GM12801 (cell line): ENCODE measurements around the gene DNAH9.

Experiments
- TF ChIP-seq, protein P1 (sequence below): IDR thresholded peaks from one replicate; pipeline ENCODE4 v1.5.1; 2011; ENCODE audit warnings: control low read depth; ENCODE audit not compliant: insufficient read length; ENCODE audit errors: extremely low read depth

DNAH9 gene

DNA sequence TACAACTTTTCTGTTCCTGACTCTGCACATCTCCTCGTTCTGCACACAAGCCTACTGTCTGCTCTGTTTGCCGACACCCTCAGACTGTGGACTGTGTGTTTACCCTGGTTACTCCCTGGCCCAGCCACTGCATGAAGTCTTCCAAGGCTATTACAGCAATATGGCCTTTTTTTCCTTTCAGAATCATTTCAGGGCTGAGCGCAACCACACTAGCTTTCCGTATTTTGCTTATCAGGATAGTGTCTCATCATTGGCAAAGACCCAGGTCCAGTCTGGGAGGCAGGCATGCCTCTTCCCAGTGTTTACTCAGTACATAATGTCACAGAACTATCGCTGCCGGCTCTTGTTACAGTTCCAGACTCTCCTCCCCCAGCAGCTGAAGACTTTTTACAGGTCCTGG is 10.1 kb downstream of the DNAH9 start:
- TF ChIP-seq, protein P1, sequence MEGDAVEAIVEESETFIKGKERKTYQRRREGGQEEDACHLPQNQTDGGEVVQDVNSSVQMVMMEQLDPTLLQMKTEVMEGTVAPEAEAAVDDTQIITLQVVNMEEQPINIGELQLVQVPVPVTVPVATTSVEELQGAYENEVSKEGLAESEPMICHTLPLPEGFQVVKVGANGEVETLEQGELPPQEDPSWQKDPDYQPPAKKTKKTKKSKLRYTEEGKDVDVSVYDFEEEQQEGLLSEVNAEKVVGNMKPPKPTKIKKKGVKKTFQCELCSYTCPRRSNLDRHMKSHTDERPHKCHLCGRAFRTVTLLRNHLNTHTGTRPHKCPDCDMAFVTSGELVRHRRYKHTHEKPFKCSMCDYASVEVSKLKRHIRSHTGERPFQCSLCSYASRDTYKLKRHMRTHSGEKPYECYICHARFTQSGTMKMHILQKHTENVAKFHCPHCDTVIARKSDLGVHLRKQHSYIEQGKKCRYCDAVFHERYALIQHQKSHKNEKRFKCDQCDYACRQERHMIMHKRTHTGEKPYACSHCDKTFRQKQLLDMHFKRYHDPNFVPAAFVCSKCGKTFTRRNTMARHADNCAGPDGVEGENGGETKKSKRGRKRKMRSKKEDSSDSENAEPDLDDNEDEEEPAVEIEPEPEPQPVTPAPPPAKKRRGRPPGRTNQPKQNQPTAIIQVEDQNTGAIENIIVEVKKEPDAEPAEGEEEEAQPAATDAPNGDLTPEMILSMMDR, result no peak

DNA sequence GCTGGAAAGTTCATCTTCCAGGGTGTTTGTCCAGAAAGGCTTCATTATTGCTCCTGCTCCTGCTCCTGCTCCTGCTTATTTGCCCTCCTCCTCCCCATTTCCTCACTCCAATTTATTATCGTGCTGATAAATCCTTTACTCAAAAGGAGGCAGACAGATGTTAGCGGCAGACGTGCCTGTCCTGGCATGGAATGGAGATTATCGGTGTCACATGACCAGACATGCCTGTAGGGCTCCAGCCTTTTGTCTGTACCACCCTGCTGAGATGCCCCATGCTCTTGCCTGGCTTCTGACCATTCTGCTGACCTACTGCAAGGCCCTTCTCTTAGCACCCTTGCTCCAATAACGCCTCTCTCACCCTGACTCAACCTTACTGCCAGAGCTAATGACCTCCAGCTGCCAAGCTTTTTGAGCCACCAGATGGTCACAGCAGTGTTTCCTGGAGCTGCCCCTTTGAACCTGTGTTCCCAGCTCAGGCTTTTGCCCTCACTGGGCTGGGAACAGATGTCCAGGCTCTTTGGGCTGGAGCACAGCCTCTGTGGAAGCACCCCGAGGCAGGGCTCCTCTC is 12.8 kb downstream of the DNAH9 start:
- TF ChIP-seq, protein P1, result no peak

DNA sequence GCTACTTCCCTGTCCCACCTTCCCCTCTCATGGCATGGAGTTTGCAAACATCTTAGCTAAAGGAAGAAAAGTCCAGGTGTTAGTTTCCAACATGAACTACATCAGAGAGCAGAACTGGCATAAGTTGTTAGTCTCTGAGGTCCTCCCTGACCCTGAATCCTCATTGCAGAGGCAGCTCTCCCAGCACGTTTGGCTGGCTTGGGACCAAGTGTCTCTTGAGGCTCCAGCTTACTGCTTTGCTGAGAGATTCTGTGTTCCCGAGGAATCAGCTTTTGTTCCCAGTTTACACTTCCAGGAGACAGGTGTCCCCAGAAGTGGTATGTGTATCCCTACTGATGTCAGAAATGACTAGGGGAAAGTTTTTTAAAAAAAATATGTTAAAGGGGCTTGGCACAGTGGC is 14.7 kb downstream of the DNAH9 start:
- TF ChIP-seq, protein P1, result no peak

DNA sequence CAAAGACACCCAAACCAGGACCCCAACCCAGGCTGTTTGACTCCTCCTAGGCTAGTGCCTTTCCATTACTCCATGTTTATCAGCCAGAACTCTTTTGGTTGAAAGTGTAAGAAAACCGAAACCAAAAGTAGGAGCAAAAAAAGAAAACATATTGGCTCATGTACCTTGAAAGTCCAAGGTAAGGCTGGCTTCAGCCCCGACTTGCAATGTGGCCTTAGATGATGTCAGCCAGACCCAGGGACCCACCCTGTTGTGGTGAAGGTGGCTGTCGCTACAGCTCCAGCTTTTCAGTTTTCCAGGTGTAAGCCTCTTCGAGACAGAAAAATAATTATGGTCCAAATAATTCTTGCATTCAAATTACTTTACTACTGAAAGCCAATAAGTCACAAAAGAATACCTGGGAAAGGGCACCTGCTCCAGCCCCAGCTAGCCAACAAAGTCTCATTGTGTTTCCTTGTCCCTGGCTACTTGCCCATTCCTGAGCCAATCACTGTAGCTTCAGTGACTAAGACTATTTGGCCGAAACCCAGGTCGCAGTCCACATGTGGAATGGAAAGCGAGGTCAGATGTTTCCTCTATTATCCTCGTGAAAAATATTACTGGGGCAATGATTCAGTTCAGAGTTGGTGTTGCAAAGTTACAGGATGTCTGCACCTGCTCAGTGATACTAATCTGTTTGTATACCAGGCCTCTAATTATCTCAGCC is 20.7 kb downstream of the DNAH9 start:
- TF ChIP-seq, protein P1, result no peak

DNA sequence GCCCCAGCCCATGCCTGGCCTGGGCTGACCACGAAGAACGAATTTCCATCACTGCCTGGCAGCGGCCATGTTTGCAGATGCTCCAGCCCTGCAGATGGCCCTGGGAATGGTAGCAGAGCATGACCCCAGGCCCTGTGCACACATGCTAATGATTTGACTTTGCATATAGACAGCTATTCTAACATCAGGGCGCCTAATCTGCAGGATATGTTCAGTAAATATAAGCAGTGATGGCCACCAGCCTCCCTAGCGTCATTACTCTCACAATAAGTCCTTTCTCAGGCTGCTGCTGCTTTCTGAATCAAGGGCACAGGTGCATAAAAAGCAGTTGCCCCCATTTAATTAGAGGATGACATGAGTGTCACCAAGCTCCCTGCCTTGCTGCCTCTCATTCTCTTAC is 24.2 kb downstream of the DNAH9 start:
- TF ChIP-seq, protein P1, result no peak

DNA sequence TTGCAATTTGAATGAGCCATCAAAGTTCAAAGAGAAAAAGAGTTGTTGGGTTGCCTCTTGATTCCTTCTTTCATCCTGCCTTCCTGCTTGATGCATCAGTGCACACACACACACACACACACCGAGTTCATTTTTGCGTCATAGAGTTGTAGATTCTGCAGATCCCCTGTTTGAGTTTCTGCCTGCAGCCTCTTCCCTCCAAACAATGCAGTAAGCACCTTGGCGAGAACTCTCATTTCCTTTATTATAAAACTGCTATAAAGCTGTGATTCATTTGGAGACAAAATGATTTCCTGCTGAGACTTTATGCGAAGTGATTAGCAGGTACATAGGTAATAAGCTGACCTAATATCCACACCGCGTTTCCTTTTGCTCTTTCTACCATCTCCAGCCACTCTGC is 26.7 kb downstream of the DNAH9 start:
- TF ChIP-seq, protein P1, result no peak

DNA sequence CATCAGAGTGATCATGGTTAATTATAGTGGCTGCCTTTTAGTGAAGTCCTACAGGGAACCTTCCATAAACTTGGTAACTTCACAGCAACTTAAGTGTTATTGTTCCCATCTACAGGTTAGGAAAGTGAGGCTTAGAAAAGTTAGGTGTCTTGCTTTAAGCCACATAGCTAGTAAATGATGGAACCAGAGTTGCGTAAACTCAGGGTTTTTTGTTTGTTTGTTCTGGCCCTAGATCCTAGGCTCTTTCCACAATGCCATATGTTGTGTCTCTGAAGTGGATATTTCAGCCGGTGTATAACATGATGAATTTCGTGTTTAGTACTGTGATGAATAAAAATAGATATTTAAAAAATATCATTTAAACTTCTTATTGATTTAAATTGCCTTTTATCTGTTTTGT is 27.6 kb downstream of the DNAH9 start:
- TF ChIP-seq, protein P1, result no peak
